Measurements from ENCODE around the gene C1QTNF3. TPM values are rescaled to one million over a fixed set of nuclear protein-coding genes. Genes with fewer than 3 reads are reported as not detected.

The C1QTNF3 gene
- 1 to 10 TPM; 2.4 to 6.6 (median 4.7) TPM for total RNA-seq

GRCh38 chr5:34043099-34043876, at the start of gene C1QTNF3:
Gene C1QTNF3 (minus strand): TSS chr5:34043213. CDS start chr5:34043125, 88 bp downstream.
- TF ChIP-seq CTCF (IDR thresholded peaks at IDR 0.05; ENCODE audit: low read depth) = no peak

GRCh38 chr5:34064656-34065055, 21.6 kb upstream of the C1QTNF3 start:
- no peak for TF ChIP-seq CTCF (IDR thresholded peaks at IDR 0.05; ENCODE audit: low read depth)

GRCh38 chr5:34062419-34062818, 19.4 kb upstream of the C1QTNF3 start:
- no peak for TF ChIP-seq CTCF (IDR thresholded peaks at IDR 0.05; ENCODE audit: low read depth)

DNA sequence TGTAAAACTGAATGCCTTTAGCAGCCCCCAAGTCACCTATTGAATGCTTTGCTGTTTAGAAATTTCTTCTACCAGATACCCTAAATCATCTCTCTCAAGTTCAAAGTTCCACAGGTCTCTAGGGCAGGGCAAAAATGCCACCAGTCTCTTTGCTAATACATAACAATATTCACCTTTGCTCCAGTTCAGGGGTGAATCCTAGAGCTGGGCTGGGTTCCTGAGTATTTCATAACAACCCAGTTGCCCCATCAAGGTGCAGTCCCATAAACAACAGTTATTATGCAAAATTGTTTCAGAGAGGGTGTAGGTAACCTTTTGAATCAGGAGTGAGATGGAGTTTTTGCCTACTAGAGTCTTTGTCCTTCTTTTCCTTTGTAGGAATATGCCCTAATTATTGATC, 19.0 kb upstream of the C1QTNF3 start:
- TF ChIP-seq CTCF (IDR thresholded peaks at IDR 0.05; ENCODE audit: low read depth) = no peak

- no peak for TF ChIP-seq CTCF (IDR thresholded peaks at IDR 0.05; ENCODE audit: low read depth)
These were observed 17.0 kb upstream of the C1QTNF3 start for GRCh38 chr5:34059977-34060376.

- TF ChIP-seq CTCF (IDR thresholded peaks at IDR 0.05; ENCODE audit: low read depth) = no peak
These were observed 15.5 kb upstream of the C1QTNF3 start for GRCh38 chr5:34058532-34058931.

DNA sequence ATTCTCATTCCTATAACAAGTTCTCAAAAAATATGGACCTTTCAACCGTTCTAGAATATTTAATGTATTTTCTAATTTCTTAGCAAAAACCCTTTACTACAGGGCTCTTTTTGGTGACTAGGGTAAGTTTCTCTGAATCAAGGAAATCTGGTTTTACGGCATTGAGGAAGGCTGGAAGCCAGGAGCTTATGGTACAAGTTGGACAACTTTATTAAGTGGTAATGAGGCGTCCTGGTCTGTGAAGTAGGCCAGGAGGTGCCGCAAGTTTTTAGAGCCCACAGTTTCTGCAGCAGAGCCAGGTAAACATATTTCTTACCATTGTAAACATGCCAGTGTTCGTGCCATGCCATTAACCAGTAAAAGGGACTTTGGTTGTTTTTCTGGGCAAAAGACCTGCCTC, 14.6 kb upstream of the C1QTNF3 start:
- no peak for TF ChIP-seq CTCF (IDR thresholded peaks at IDR 0.05; ENCODE audit: low read depth)
